Keratinocyte (primary cell): ENCODE results near the gene MOB1B. TPM values are rescaled to one million over a fixed set of nuclear protein-coding genes. Genes with fewer than 3 reads are reported as not detected.

Experiments used
- DNase-seq: peaks from one replicate; pipeline ENCODE4 v3.0.0-alpha.2; 2011; ENCODE audit warnings: low read depth, missing footprints, low spot score
- FAIRE-seq: peaks from 2 replicates; lab custom pipeline; 2011; peaks lifted over from hg19 to GRCh38; lab: Jason Lieb, UNC
- H2AFZ ChIP-seq: 2 replicates; pipeline ENCODE4 v1.6.0; 2012; ENCODE audit warnings: low read length, control low read depth, inconsistent platforms; ENCODE audit not compliant: control insufficient read depth
- H3K27ac ChIP-seq: 2 replicates; pipeline ENCODE4 v1.5.1; 2011; ENCODE audit warnings: low read length; ENCODE audit not compliant: control insufficient read depth, insufficient read depth
- H3K27me3 ChIP-seq: 3 replicates; pipeline ENCODE4 v1.6.0; 2011; ENCODE audit warnings: low read length; ENCODE audit not compliant: control insufficient read depth, insufficient read depth; ENCODE audit errors: extremely low read depth
- H3K36me3 ChIP-seq, 2 experiments: 2 replicates in 1 of 2; 3 replicates in 1 of 2; pipeline ENCODE4 v1.5.1; 2011; ENCODE audit warnings: low read length in 2 of 2, mild to moderate bottlenecking in 1 of 2; ENCODE audit not compliant: control insufficient read depth in 2 of 2, insufficient read depth in 2 of 2; ENCODE audit errors: extremely low read depth in 1 of 2
- H3K4me1 ChIP-seq: 3 replicates; pipeline ENCODE4 v1.5.1; 2011; ENCODE audit warnings: low read length; ENCODE audit not compliant: control insufficient read depth, insufficient read depth; ENCODE audit errors: extremely low read depth
- H3K4me2 ChIP-seq: 3 replicates; pipeline ENCODE4 v1.6.0; 2011; ENCODE audit warnings: low read depth, low read length; ENCODE audit not compliant: control insufficient read depth, insufficient read depth; ENCODE audit errors: extremely low read depth
- H3K4me3 ChIP-seq, 3 experiments: fragments of 200-600 bp in 1 of 3; sonication (generic) in 1 of 3; 2 replicates in 2 of 3; 3 replicates in 1 of 3; pipeline ENCODE4 v1.5.1; 2011 to 2016; ENCODE audit warnings: low read length in 3 of 3, mild to moderate bottlenecking in 3 of 3, control low read depth in 2 of 3, inconsistent platforms in 1 of 3, low read depth in 1 of 3, mixed read lengths in 1 of 3, mixed run types in 1 of 3, moderate library complexity in 1 of 3; ENCODE audit not compliant: control insufficient read depth in 2 of 3, insufficient read depth in 2 of 3; ENCODE audit errors: extremely low read depth in 1 of 3
- H3K79me2 ChIP-seq: 2 replicates; pipeline ENCODE4 v1.6.0; 2012; ENCODE audit warnings: low read length; ENCODE audit not compliant: control insufficient read depth, insufficient read depth
- H3K9ac ChIP-seq: 3 replicates; pipeline ENCODE4 v1.6.0; 2011; ENCODE audit warnings: low read length; ENCODE audit not compliant: control insufficient read depth, insufficient read depth; ENCODE audit errors: extremely low read depth
- H3K9me1 ChIP-seq: 3 replicates; pipeline ENCODE4 v1.6.0; 2011; ENCODE audit warnings: low read length; ENCODE audit not compliant: control insufficient read depth, insufficient read depth; ENCODE audit errors: extremely low read depth
- H3K9me3 ChIP-seq: 2 replicates; pipeline ENCODE4 v1.5.1; 2012; ENCODE audit warnings: low read depth, low read length; ENCODE audit not compliant: control insufficient read depth
- H4K20me1 ChIP-seq: 3 replicates; pipeline ENCODE4 v1.6.0; 2011; ENCODE audit warnings: low read length; ENCODE audit not compliant: control insufficient read depth, insufficient read depth; ENCODE audit errors: extremely low read depth
- CTCF ChIP-seq, 3 experiments: IDR thresholded peaks in 1 of 3; conservative IDR thresholded peaks in 1 of 3; optimal IDR thresholded peaks in 1 of 3; 2 replicates in 2 of 3; 3 replicates in 1 of 3; pipeline versions ENCODE3 to v1.5.1; 2011; ENCODE audit warnings: low read length in 3 of 3, mild to moderate bottlenecking in 3 of 3, moderate library complexity in 2 of 3, control low read depth in 1 of 3, inconsistent platforms in 1 of 3; ENCODE audit not compliant: insufficient read depth in 2 of 3; ENCODE audit errors: extremely low read depth in 1 of 3
- EZH2 ChIP-seq: IDR thresholded peaks from one replicate; pipeline ENCODE4 v1.6.1; 2012; ENCODE audit warnings: inconsistent platforms, mild to moderate bottlenecking, low read length, moderate library complexity
- dilution Hi-C: fragments of 300-500 bp; cut with MboI; formaldehyde crosslinking; loops from one replicate; pipeline ENCODE4 v1.7.0; 2020; ENCODE audit warnings: low sequenced_read_pairs; ENCODE audit not compliant: extremely low pct_ligation_motif_present
- polyA plus RNA-seq, 5 experiments: library from polyadenylated mRNA; depleted of rRNA in 3 of 5; stranded (reverse) in 3 of 5; stranded (forward) in 1 of 5; unstranded in 1 of 5; fragments of >200 nt; gene quantifications; 1 replicate in 1 of 5; 2 replicates in 3 of 5; 3 replicates in 1 of 5; pipeline versions ENCODE4 v1.2.1 to v1.2.3, GENCODE V29; 2011 to 2012; ENCODE audit warnings: missing spikeins in 2 of 5, low read depth in 1 of 5, low replicate concordance in 1 of 5

The MOB1B gene
- polyA plus RNA-seq, 1 donor (not counting 4 experiments of a cell fraction or from before 2014, with no cell fraction given), result 15.6 TPM

- Histone ChIP-seq H3K27ac (no peak overlapping the region), H3K36me3 (no peaks in the 10 kb centered on the region), H3K9me1 (no peaks in the 10 kb centered on the region), H3K4me1 (no peaks in the 10 kb centered on the region), H3K9ac (no peak overlapping the region), H3K9me3 (no peaks in the 10 kb centered on the region), H2AFZ (no peak overlapping the region), H3K4me2 (no peak overlapping the region), H3K79me2 (no peaks in the 10 kb centered on the region), H4K20me1 (no peaks in the 10 kb centered on the region), H3K4me3 (no peak overlapping the region), H3K27me3 (no peaks in the 10 kb centered on the region)
- DNase-seq, result no peak
- dilution Hi-C loops, result no loop called here
- TF ChIP-seq EZH2 (no peak), CTCF (optimal IDR thresholded peaks at IDR 0.05 in 1 of 3, IDR thresholded peaks at IDR 0.05 in 1 of 3, conservative IDR thresholded peaks at IDR 0.05 in 1 of 3; ENCODE audit: extremely low read depth in 1 of 3, insufficient read depth in 2 of 3, low read length in 3 of 3) (no peak)
- FAIRE-seq, result no peak
Observed at GRCh38 chr4:70885174-70885573, 17.0 kb upstream of the MOB1B start.

GRCh38 chr4:70892086-70892769 lies 9.9 kb upstream of the MOB1B start:
- no peak for FAIRE-seq
- no peak overlapping the region for H3K9ac ChIP-seq
- no peaks in the 10 kb centered on the region for H3K27me3 ChIP-seq
- H3K36me3 ChIP-seq, result no peaks in the 10 kb centered on the region
- no peak for DNase-seq
- no peaks in the 10 kb centered on the region for H3K9me3 ChIP-seq
- H3K4me1 ChIP-seq, result no peaks in the 10 kb centered on the region
- H3K4me2 ChIP-seq, result no peak overlapping the region
- H3K79me2 ChIP-seq, result no peaks in the 10 kb centered on the region
- H3K4me3 ChIP-seq, result no peak overlapping the region
- H2AFZ ChIP-seq, result no peak overlapping the region
- no peaks in the 10 kb centered on the region for H3K9me1 ChIP-seq
- TF ChIP-seq CTCF (optimal IDR thresholded peaks at IDR 0.05 in 1 of 3, IDR thresholded peaks at IDR 0.05 in 1 of 3, conservative IDR thresholded peaks at IDR 0.05 in 1 of 3; ENCODE audit: extremely low read depth in 1 of 3, insufficient read depth in 2 of 3, low read length in 3 of 3), result no peak
- TF ChIP-seq EZH2, result no peak
- dilution Hi-C loops, result no loop called here
- no peak overlapping the region for H3K27ac ChIP-seq
- H4K20me1 ChIP-seq, result no peaks in the 10 kb centered on the region
